Epithelial cell of proximal tubule (primary cell): ENCODE data around the gene YPEL3. TPM values are rescaled to one million over a fixed set of nuclear protein-coding genes. Genes with fewer than 3 reads are reported as not detected.
A peak's percentile ranks its signal among the peaks of the same experiment; 100 is the strongest.

Experiments
- DNase-seq: peaks from one replicate; pipeline ENCODE4 v3.0.0-alpha.2; 2011; ENCODE audit warnings: low read depth
- H3K4me3 ChIP-seq: 2 replicates; pipeline ENCODE4 v1.5.1; 2011; ENCODE audit warnings: low read depth, mild to moderate bottlenecking, low read length
- total RNA-seq: library from RNA; depleted of rRNA; stranded (reverse); fragments of >200 nt; gene quantifications from 2 replicates; pipeline ENCODE4 v1.2.3, GENCODE V29; 2015
- TF ChIP-seq, protein P1 (sequence below): conservative IDR thresholded peaks from 2 replicates; pipeline ENCODE4 v1.5.1; 2012; ENCODE audit warnings: low read depth, mild to moderate bottlenecking, low read length

YPEL3 gene, protein sequence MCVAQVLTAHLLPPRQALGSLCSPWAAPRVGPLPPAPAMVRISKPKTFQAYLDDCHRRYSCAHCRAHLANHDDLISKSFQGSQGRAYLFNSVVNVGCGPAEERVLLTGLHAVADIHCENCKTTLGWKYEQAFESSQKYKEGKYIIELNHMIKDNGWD
- 16.0 and 41.3 TPM in 2 replicates for total RNA-seq

DNA sequence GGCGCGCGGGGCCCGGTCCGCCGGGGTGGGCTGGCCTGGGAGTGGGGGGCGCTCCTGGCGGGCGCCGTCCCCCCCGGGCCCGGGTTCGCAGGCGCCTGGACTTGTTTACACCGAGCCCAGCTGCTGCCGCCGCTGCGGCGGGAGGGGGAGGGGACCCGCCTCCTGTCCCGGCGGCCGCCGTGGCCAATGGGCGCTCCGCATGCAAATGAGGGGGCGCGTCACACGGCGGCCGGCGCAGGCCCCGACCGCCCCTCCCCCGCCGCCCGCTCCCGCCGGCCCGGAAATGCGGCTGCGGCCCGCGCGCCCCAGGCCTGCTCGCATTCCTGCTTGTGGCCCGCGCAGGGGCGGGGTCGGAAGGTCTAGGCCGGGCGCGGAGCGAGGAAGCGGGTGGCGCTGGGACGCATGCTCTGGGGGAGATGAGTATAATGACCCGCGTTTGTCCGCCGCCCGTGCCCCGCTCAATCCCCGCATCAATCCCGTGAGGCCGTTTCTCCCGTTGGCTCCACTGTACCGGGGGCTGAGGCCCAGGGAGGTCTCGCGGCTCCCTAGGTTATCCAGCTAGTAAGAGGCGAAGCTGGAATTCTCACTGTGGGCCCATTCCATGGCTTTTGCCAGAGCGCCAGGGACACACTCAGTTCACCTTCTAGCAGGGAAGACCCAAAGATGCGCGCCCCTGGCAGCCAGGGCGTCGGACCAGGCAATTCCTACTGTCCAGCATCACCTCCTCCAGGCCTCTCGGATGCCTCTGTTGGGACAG, at the start of gene YPEL3:
YPEL3 (minus strand) TSS at position 109 of the 757 bp plus-strand sequence. CDS start 731 bp downstream, outside the sequence.
- TF ChIP-seq, protein P1, sequence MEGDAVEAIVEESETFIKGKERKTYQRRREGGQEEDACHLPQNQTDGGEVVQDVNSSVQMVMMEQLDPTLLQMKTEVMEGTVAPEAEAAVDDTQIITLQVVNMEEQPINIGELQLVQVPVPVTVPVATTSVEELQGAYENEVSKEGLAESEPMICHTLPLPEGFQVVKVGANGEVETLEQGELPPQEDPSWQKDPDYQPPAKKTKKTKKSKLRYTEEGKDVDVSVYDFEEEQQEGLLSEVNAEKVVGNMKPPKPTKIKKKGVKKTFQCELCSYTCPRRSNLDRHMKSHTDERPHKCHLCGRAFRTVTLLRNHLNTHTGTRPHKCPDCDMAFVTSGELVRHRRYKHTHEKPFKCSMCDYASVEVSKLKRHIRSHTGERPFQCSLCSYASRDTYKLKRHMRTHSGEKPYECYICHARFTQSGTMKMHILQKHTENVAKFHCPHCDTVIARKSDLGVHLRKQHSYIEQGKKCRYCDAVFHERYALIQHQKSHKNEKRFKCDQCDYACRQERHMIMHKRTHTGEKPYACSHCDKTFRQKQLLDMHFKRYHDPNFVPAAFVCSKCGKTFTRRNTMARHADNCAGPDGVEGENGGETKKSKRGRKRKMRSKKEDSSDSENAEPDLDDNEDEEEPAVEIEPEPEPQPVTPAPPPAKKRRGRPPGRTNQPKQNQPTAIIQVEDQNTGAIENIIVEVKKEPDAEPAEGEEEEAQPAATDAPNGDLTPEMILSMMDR, result no peak
- H3K4me3 ChIP-seq, result peak within 1 kb of the TSS; percentile 76
- DNase-seq, result no peak

DNA sequence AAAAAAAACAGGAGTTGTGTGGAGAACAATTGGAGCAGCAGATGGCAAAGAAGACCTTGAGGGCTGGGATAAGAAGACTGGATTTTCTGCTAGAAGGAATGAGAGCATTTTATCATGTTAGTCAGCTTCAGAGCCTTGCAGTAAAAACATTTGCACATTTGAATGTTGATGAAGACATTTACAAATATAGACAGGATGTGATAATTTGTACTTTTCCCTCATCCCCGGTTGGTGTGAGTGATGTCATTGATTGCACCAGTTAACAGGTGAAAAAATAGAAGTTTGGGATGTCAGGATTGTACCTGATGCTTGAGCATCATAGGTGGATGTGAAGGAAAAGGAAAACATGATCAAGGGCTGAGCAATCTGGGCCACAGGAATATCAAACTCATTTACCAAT, 49.6 kb upstream of the YPEL3 start:
- no peak overlapping the region for H3K4me3 ChIP-seq
- TF ChIP-seq, protein P1, result no peak
- DNase-seq, result no peak

DNA sequence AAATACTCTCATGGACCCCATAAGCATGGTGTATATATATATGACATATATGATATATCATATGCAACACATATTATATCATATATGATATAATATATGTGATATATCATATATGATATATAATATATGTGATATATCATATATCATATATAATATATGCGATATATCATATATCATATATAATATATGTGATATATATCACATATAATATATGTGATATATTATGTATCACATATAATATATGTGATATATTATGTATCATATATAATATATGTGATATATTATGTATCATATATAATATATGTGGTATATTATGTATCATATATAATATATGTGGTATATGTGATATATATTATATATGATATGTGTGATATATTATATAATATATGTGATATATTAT, 48.9 kb upstream of the YPEL3 start:
- TF ChIP-seq, protein P1, result no peak
- no peak for DNase-seq

DNA sequence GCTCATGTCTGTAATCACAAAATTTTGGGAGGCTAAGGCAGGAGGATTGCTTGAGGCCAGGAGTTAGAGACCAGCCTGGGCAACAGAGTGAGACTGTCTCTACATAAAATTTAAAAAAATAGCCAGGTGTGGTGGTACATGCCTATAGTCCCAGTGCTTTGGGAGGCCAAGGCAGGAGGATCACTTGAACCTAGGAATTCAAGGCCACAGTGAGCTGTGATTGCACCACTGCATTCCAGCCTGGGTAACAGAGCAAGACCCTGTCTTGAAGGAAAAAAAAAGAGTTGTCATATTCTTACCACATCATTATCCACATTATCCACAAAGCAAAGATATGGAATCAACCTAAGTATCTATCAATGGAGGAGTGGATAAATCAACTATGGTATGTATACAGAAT, 48.0 kb upstream of the YPEL3 start:
- no peak overlapping the region for H3K4me3 ChIP-seq
- DNase-seq, result no peak
- TF ChIP-seq, protein P1, result no peak

More for the DNA sequence above, 48.9 kb upstream of the YPEL3 start:
- no peak overlapping the region for H3K4me3 ChIP-seq

DNA sequence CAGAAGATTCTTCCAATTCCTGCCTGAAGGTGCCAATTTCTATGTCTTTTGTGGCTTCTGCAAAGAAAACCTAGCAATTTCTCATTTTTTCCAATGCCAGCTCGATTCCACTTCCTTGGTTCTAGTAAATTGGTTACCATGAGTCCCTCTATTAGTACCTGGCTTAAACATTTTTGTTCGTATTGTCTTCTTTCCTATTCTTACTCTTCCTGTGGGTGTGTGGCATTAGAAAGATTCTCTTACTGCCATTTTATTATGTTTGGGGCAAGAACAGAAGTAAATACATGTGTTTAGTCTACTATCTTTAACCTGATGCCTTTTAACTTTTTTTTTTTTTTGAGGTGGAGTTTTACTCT, 47.3 kb upstream of the YPEL3 start:
- TF ChIP-seq, protein P1, result no peak
- no peak overlapping the region for H3K4me3 ChIP-seq

DNA sequence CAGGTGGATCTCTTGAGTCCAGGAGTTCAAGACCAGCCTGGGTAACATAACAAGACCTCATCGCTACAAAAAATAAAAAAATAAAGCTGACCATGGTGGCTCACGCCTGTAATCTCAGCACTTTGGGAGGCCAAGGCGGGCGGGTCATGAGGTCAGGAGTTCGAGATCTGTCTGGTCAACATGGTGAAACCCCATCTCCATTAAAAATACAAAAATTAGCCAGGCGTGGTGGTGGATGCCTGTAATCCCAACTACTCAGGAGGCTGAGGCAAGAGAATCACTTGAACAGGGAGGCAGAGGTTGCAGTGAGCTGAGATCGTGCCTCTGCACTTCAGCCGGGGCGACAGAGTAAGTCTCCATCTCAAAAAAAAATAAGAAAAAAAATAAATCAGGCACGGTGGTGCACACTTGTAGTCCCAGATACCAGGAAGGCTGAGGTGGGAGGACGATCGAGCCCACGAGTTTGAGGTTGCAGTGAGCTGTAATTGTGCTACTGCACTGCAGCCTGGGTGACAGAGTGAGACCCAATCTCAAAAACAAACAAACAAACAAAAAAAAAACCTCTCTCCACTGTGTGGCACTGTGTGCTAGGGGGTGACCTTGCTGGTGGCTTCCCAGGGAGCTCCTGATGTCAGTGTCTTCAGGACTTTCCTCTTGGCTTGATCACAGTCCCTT, 46.8 kb upstream of the YPEL3 start:
- TF ChIP-seq, protein P1, result peak; percentile 23
- DNase-seq, result no peak
- H3K4me3 ChIP-seq, result no peak overlapping the region

More for the DNA sequence above, 47.3 kb upstream of the YPEL3 start:
- DNase-seq, result no peak
